Measurements from ENCODE around the gene GOLGA8T.
"Not testable (repeated sequence)": the region's sequence is repeated elsewhere in the genome, so short reads cannot be mapped to it uniquely, and the experiment has no call there.

Gene GOLGA8T

GRCh38 chr15:30187429-30187828, 52.6 kb downstream of the GOLGA8T start:
- not testable (repeated sequence) for H3K4me3 ChIP-seq; DNase-seq (ENCODE audit: low spot score); H3K27ac ChIP-seq

- not testable (repeated sequence) for DNase-seq (ENCODE audit: low spot score); H3K27ac ChIP-seq; H3K4me3 ChIP-seq
Observed at GRCh38 chr15:30189754-30190153, 54.9 kb downstream of the GOLGA8T start.

GRCh38 chr15:30191143-30191542, 56.3 kb downstream of the GOLGA8T start:
- H3K27ac ChIP-seq; DNase-seq (ENCODE audit: low spot score); H3K4me3 ChIP-seq: not testable (repeated sequence)

GRCh38 chr15:30191639-30192038, 56.8 kb downstream of the GOLGA8T start:
- DNase-seq (ENCODE audit: low spot score); H3K4me3 ChIP-seq; H3K27ac ChIP-seq: not testable (repeated sequence)

- H3K27ac ChIP-seq; DNase-seq (ENCODE audit: low spot score); H3K4me3 ChIP-seq: not testable (repeated sequence)
Observed at GRCh38 chr15:30192119-30192745, 57.4 kb downstream of the GOLGA8T start.

GRCh38 chr15:30192892-30193291, 58.0 kb downstream of the GOLGA8T start:
- H3K27ac ChIP-seq; DNase-seq (ENCODE audit: low spot score); H3K4me3 ChIP-seq: not testable (repeated sequence)
